ENCODE measurements around the gene PCBP3. TPM values are rescaled to one million over a fixed set of nuclear protein-coding genes. Genes with fewer than 3 reads are reported as not detected.

PCBP3 gene
- total RNA-seq, 1 experiment from 2014 or later: 10.9 TPM

GRCh38 chr21:45839274-45839673 is 195.7 kb downstream of the PCBP3 start:
- Histone ChIP-seq H2BK5ac (ENCODE audit: insufficient read length, low read length) (no peak overlapping the region), H3K4ac (ENCODE audit: low read depth, low read length) (no peak overlapping the region), H3K4me1 (ENCODE audit: insufficient read depth, low read length) (no peaks in the 10 kb centered on the region), H3K23ac (ENCODE audit: insufficient read length, low read depth, low read length) (no peak overlapping the region), H2BK12ac (ENCODE audit: insufficient read length, low read depth, low read length) (no peak overlapping the region), H2AK5ac (ENCODE audit: insufficient read length, low read length) (no peak overlapping the region), H4K5ac (ENCODE audit: insufficient read length, low read depth, low read length) (no peak overlapping the region), H4K20me1 (ENCODE audit: control insufficient read depth, insufficient read depth, insufficient read length) (no peaks in the 10 kb centered on the region), H3K23me2 (ENCODE audit: insufficient read length, low read depth, low read length, poor library complexity, severe bottlenecking) (no peaks in the 10 kb centered on the region), H3K18ac (ENCODE audit: insufficient read length, low read depth, low read length) (no peak overlapping the region), H3K79me1 (ENCODE audit: insufficient read depth, low read depth, low read length, poor library complexity, severe bottlenecking) (no peaks in the 10 kb centered on the region), H2BK15ac (ENCODE audit: low read depth, low read length) (no peak overlapping the region), H3K27ac (ENCODE audit: insufficient read length, low read depth, low read length) (no peak overlapping the region), H3K56ac (ENCODE audit: insufficient read length, low read depth, low read length) (no peak overlapping the region), H3K27me3 (ENCODE audit: insufficient read depth, low read length) (no peaks in the 10 kb centered on the region), H3K9ac (ENCODE audit: extremely low read depth, insufficient read length, low read length) (no peak overlapping the region), H3K79me2 (ENCODE audit: insufficient read depth, low read length) (no peaks in the 10 kb centered on the region), H3K9me3 (ENCODE audit: control insufficient read depth, low read depth, low read length) (no peaks in the 10 kb centered on the region), H3K4me2 (ENCODE audit: insufficient read depth, insufficient read length, low read length) (no peak overlapping the region), H3T11ph (ENCODE audit: low read length) (no peak overlapping the region), H2AFZ (ENCODE audit: low read length) (no peak overlapping the region), H4K91ac (ENCODE audit: insufficient read length, low read depth, low read length) (no peak overlapping the region), H2BK120ac (ENCODE audit: low read depth, low read length, poor library complexity, severe bottlenecking) (no peak overlapping the region), H4K8ac (replicated peaks; ENCODE audit: insufficient read length, low read depth, low read length) (no peak overlapping the region), H3K14ac (ENCODE audit: insufficient read depth, low read length) (no peak overlapping the region), H2BK20ac (ENCODE audit: low read depth, low read length, poor library complexity, severe bottlenecking) (no peak overlapping the region)
- H3K4me3 Mint-ChIP-seq: no peak overlapping the region
- peaks cover 14 to 21% of the 10 kb centered on the region in 2 experiments for H3K4me1 Mint-ChIP-seq
- whole genome bisulfite sequencing (ENCODE audit: extremely low coverage, insufficient read length, low lambda C conversion rate): no CpG with 5 or more reads among the region's 3 CpGs
- no peak overlapping the region for H3K27ac Mint-ChIP-seq
- no peak for DNase-seq
- H3K36me3 Mint-ChIP-seq (ENCODE audit: insufficient read depth in 1 of 3, low read depth in 3 of 3): peaks cover 6 to 21% (median 10%) of the 10 kb centered on the region in 3 experiments; a peak in 6 of 7 replicates
- no peak for TF ChIP-seq CTCF (conservative IDR thresholded peaks at IDR 0.05)
- peaks cover 18 to 24% of the 10 kb centered on the region in 2 experiments for H3K9me3 Mint-ChIP-seq
- H3K27me3 Mint-ChIP-seq (ENCODE audit: low read depth): peaks cover 2% of the 10 kb centered on the region; the same call in 1 of the 2 replicates
